Left hindlimb (tissue), 1 donor: ENCODE measurements around the gene GAL.

ENCODE experiments used
- DNase-seq: peaks from one replicate; pipeline ENCODE4 v3.0.0-alpha.2; 2018

Gene GAL

GRCh38 chr11:68714060-68714856 lies 29.9 kb downstream of the GAL start:
- DNase-seq, result no peak

GRCh38 chr11:68715456-68716122 lies 31.2 kb downstream of the GAL start:
- no peak for DNase-seq

- no peak for DNase-seq
These were observed 36.7 kb downstream of the GAL start for GRCh38 chr11:68721075-68721474.

GRCh38 chr11:68722143-68722542 lies 37.8 kb downstream of the GAL start:
- DNase-seq, result no peak

- no peak for DNase-seq
These were observed 39.9 kb downstream of the GAL start for GRCh38 chr11:68724293-68724692.

GRCh38 chr11:68727783-68728182 lies 43.4 kb downstream of the GAL start:
- no peak for DNase-seq

GRCh38 chr11:68734111-68734510 lies 49.8 kb downstream of the GAL start:
- no peak for DNase-seq

GRCh38 chr11:68735125-68735524 lies 50.8 kb downstream of the GAL start:
- no peak for DNase-seq

- DNase-seq, result no peak
These were observed 51.3 kb downstream of the GAL start for GRCh38 chr11:68735646-68736045.
